CD14-positive monocyte (primary cell): Measurements from ENCODE around the gene LRRC55. TPM values are rescaled to one million over a fixed set of nuclear protein-coding genes. Genes with fewer than 3 reads are reported as not detected.
A peak's percentile ranks its signal among the peaks of the same experiment; 100 is the strongest.

Experiments used
- DNase-seq, 3 donors: peaks; one replicate each; pipeline ENCODE4 v3.0.0-alpha.2; 2011 to 2022
- H2AFZ ChIP-seq: 2 replicates; pipeline ENCODE4 v1.6.0; 2012; ENCODE audit warnings: mild to moderate bottlenecking, low read depth, low read length, inconsistent platforms; ENCODE audit not compliant: insufficient read depth, poor library complexity, severe bottlenecking
- H3K27ac ChIP-seq, 2 donors: 1 replicate in 1 of 2; 2 replicates in 1 of 2; pipeline ENCODE4 v1.5.1; 2012 to 2013; ENCODE audit warnings: low read length in 2 of 2, control low read depth in 1 of 2, inconsistent platforms in 1 of 2, low read depth in 1 of 2, mild to moderate bottlenecking in 1 of 2
- H3K27me3 ChIP-seq, 2 donors: one replicate each; pipeline versions ENCODE4 v1.6.0 to v1.6.1; 2011 to 2013; ENCODE audit warnings: low read length in 2 of 2; ENCODE audit not compliant: control insufficient read depth in 2 of 2, insufficient read depth in 2 of 2
- H3K36me3 ChIP-seq, 2 donors: replicated peaks in 1 of 2; 1 replicate in 1 of 2; 2 replicates in 1 of 2; pipeline versions ENCODE4 v1.5.1 to v1.6.1; 2012 to 2013; ENCODE audit warnings: low read length in 2 of 2, control low read depth in 1 of 2, inconsistent platforms in 1 of 2, mild to moderate bottlenecking in 1 of 2; ENCODE audit not compliant: insufficient read depth in 2 of 2, control insufficient read depth in 1 of 2
- H3K4me1 ChIP-seq, 2 donors: 1 replicate in 1 of 2; 2 replicates in 1 of 2; pipeline versions ENCODE4 v1.5.1 to v1.6.1; 2012 to 2013; ENCODE audit warnings: low read length in 2 of 2, control low read depth in 1 of 2, inconsistent platforms in 1 of 2, mild to moderate bottlenecking in 1 of 2, moderate library complexity in 1 of 2; ENCODE audit not compliant: insufficient read depth in 2 of 2, control insufficient read depth in 1 of 2
- H3K4me2 ChIP-seq: replicated peaks from 2 replicates; pipeline ENCODE3; 2012; ENCODE audit warnings: low read length, moderate library complexity, mild to moderate bottlenecking; ENCODE audit not compliant: poor library complexity, severe bottlenecking; ENCODE audit errors: extremely low read depth
- H3K4me3 ChIP-seq, 3 experiments: fragments of 200-600 bp in 1 of 3; sonication (generic) in 1 of 3; replicated peaks in 1 of 3; 1 replicate in 2 of 3; 2 replicates in 1 of 3; pipeline ENCODE4 v1.5.1; 2011 to 2013; ENCODE audit warnings: low read length in 3 of 3, mild to moderate bottlenecking in 3 of 3, control low read depth in 2 of 3, low read depth in 2 of 3, inconsistent platforms in 1 of 3, moderate library complexity in 1 of 3
- H3K79me2 ChIP-seq: 2 replicates; pipeline ENCODE4 v1.6.0; 2012; ENCODE audit warnings: mild to moderate bottlenecking, control low read depth, inconsistent platforms, low read length, moderate library complexity; ENCODE audit not compliant: insufficient read depth
- H3K9ac ChIP-seq: 2 replicates; pipeline ENCODE4 v1.6.0; 2017; ENCODE audit warnings: low read length, mild to moderate bottlenecking; ENCODE audit not compliant: insufficient read depth, poor library complexity, severe bottlenecking
- H3K9me3 ChIP-seq, 2 donors: replicated peaks in 1 of 2; 1 replicate in 1 of 2; 2 replicates in 1 of 2; pipeline versions ENCODE4 v1.5.1 to v1.6.1; 2012 to 2013; ENCODE audit warnings: low read length in 2 of 2, control low read depth in 1 of 2; ENCODE audit not compliant: control insufficient read depth in 1 of 2, insufficient read depth in 1 of 2
- H4K20me1 ChIP-seq: 2 replicates; pipeline ENCODE4 v1.6.0; 2012; ENCODE audit warnings: mild to moderate bottlenecking, low read length, control low read depth, moderate library complexity; ENCODE audit not compliant: insufficient read depth
- H3K27ac Mint-ChIP-seq, 7 donors: one replicate each; pipeline ENCODE4 v1.8.0; 2020; ENCODE audit warnings: mild to moderate bottlenecking in 7 of 7, mixed read lengths in 7 of 7, moderate library complexity in 6 of 7, inconsistent platforms in 2 of 7
- H3K27me3 Mint-ChIP-seq, 3 donors: one replicate each; pipeline ENCODE4 v1.8.0; 2021 to 2022; ENCODE audit warnings: low read depth in 3 of 3, mild to moderate bottlenecking in 3 of 3, mixed read lengths in 3 of 3, moderate library complexity in 3 of 3, inconsistent platforms in 1 of 3
- H3K36me3 Mint-ChIP-seq, 2 donors: one replicate each; pipeline ENCODE4 v1.8.0; 2020; ENCODE audit warnings: mixed read lengths in 2 of 2, inconsistent platforms in 1 of 2, mild to moderate bottlenecking in 1 of 2
- H3K4me1 Mint-ChIP-seq: one replicate; pipeline ENCODE4 v1.8.0; 2020; ENCODE audit warnings: mild to moderate bottlenecking, mixed read lengths
- H3K4me3 Mint-ChIP-seq, 2 donors: one replicate each; pipeline ENCODE4 v1.8.0; 2020; ENCODE audit warnings: mild to moderate bottlenecking in 2 of 2, mixed read lengths in 2 of 2, moderate library complexity in 1 of 2
- H3K9me3 Mint-ChIP-seq, 7 donors: one replicate each; pipeline ENCODE4 v1.8.0; 2020 to 2022; ENCODE audit warnings: mixed read lengths in 7 of 7, mild to moderate bottlenecking in 6 of 7, moderate library complexity in 6 of 7, inconsistent platforms in 2 of 7
- CTCF ChIP-seq: fragments of 200-600 bp; IDR thresholded peaks from one replicate; pipeline ENCODE4 v1.8.0; 2022; ENCODE audit warnings: antibody characterized with exemption, mild to moderate bottlenecking
- WGBS: methylation state at CpG from one replicate; pipeline ENCODE4 v1.1.5; 2013; ENCODE audit warnings: missing lambda C conversion rate; ENCODE audit not compliant: insufficient coverage; 5-methylcytosine and 5-hydroxymethylcytosine counted together
- intact Hi-C, 2 donors: fragments of 100-400 bp; cut with micrococcal nuclease; formaldehyde crosslinking; loops; one replicate each; pipeline versions ENCODE4 v1.15.0 to v1.15.1; 2023
- polyA plus RNA-seq, 3 donors: library from polyadenylated mRNA; depleted of rRNA in 1 of 3; unstranded in 2 of 3; stranded (reverse) in 1 of 3; fragments of 300-500 nt in 2 of 3; fragments of >200 nt in 1 of 3; fragmentation: Illumina TruSeq in 2 of 3; gene quantifications; 1 replicate in 2 of 3; 2 replicates in 1 of 3; pipeline ENCODE4 v1.2.3, GENCODE V29; 2012 to 2021

LRRC55 gene
- polyA plus RNA-seq, 3 donors: not detected

GRCh38 chr11:57210781-57211180, 29.0 kb downstream of the LRRC55 start:
- no peak for DNase-seq
- Histone ChIP-seq H3K36me3 (no peaks in the 10 kb centered on the region), H3K4me3 (no peak overlapping the region), H3K9me3 (no peaks in the 10 kb centered on the region), H3K4me2 (no peak overlapping the region), H3K4me1 (peaks cover 6 to 7% of the 10 kb centered on the region in 2 donors), H3K27ac (no peak overlapping the region), H3K27me3 (peaks cover 6 to 7% of the 10 kb centered on the region in 2 donors), H3K79me2 (no peaks in the 10 kb centered on the region), H3K9ac (no peak overlapping the region), H2AFZ (no peak overlapping the region), H4K20me1 (no peaks in the 10 kb centered on the region)
- intact Hi-C loops: no loop called here
- no peak overlapping the region for H3K4me3 Mint-ChIP-seq
- peaks cover 0 to 3% (median 0%) of the 10 kb centered on the region in 7 donors for H3K9me3 Mint-ChIP-seq
- 54% methylated on average over 3 of the region's 7 CpGs for WGBS
- no peak overlapping the region for H3K27ac Mint-ChIP-seq
- TF ChIP-seq CTCF: no peak
- H3K36me3 Mint-ChIP-seq: no peaks in the 10 kb centered on the region
- no peaks in the 10 kb centered on the region for H3K4me1 Mint-ChIP-seq
- peaks cover 10 to 25% (median 23%) of the 10 kb centered on the region in 3 donors for H3K27me3 Mint-ChIP-seq

- Histone ChIP-seq H2AFZ (peak overlapping the region; percentile 62), H3K9ac (no peak overlapping the region), H4K20me1 (no peaks in the 10 kb centered on the region), H3K79me2 (no peaks in the 10 kb centered on the region), H3K27me3 (peaks cover 2 to 6% of the 10 kb centered on the region in 2 donors), H3K4me1 (peaks cover 7 to 9% of the 10 kb centered on the region in 2 donors), H3K4me2 (peak overlapping the region; percentile 35), H3K36me3 (no peaks in the 10 kb centered on the region), H3K27ac (no peak overlapping the region), H3K9me3 (no peaks in the 10 kb centered on the region), H3K4me3 (peak overlapping the region in 1 of 3 experiments; percentile 40)
- no peaks in the 10 kb centered on the region for H3K36me3 Mint-ChIP-seq
- no peak overlapping the region for H3K27ac Mint-ChIP-seq
- peaks cover 5 to 11% (median 10%) of the 10 kb centered on the region in 3 donors for H3K27me3 Mint-ChIP-seq
- peaks cover 8% of the 10 kb centered on the region for H3K4me1 Mint-ChIP-seq
- intact Hi-C loops: no loop called here
- no peak overlapping the region for H3K4me3 Mint-ChIP-seq
- 8% methylated on average over 8 of the region's 9 CpGs for WGBS
- TF ChIP-seq CTCF: no peak
- peaks cover 0 to 3% (median 2%) of the 10 kb centered on the region in 7 donors for H3K9me3 Mint-ChIP-seq
- peak; percentile 3 to 22 (median 3) for DNase-seq
These were observed 31.8 kb downstream of the LRRC55 start for GRCh38 chr11:57213342-57214097.
